HG02938 (cell line): ENCODE results near the gene RBM26.
A peak's percentile ranks its signal among the peaks of the same experiment; 100 is the strongest.

Source experiments
- ATAC-seq: cut with Tn5 transposase; IDR thresholded peaks from one replicate; pipeline ENCODE4 v1.9.1; 2021; ENCODE audit warnings: mild to moderate bottlenecking, moderate library complexity; ENCODE audit not compliant: unreplicated experiment

The RBM26 gene

DNA sequence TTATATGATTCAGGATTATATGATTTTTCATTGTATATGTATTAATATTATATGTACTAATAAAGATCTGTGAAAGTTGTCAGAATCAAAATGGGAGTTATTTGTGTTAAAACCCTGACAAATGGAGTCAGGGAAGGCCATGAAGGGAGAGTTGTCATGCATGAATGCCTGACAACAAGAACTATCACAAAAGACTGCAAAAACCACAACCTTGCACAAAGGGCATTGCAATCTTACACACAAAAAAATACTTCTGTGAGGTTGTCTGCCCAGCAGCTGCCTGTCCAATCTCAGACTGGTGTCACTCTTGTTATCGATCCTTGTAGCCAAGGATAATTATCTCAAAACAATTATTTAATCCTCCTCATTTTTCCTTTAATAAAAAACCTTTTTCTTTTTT, 21.2 kb upstream of the RBM26 start:
- ATAC-seq: no peak

DNA sequence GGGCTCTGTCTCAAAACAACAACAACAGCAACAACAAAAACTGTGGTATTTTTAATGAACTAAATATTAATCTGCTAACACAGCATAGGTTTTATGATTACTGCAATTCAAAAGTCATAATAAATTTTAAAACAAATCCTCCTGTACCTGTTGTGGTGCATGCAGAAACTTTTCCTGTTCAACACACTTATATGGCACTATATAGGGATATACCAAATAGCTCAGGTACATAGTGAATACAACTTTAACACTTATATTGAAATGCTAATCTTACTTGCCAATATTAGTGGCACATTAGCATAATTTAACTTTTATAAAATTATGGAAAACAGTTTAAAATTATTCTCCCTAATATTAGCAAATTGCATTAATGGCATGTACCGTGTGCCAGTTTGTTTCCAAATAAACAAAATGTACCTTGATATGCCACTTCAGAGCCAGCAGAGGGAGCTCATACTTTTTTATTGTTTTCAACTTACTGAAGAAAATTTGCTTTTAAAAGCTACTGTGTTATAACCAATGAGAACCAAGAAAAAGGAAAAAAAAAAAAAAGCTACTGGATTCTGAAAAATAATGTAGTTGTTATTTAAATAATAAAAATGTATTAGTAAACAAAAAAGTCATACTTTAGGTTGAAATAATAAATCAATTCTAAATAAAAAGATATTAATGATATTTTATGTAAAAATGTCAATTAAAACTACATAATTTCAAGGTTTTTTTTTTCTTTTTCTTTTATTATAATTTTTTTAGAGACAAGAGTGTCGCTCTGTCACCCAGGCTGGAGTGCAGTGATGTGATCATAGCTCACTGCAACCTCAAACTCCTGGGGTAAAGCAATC, 18.0 kb upstream of the RBM26 start:
- peak; percentile 88 for ATAC-seq

DNA sequence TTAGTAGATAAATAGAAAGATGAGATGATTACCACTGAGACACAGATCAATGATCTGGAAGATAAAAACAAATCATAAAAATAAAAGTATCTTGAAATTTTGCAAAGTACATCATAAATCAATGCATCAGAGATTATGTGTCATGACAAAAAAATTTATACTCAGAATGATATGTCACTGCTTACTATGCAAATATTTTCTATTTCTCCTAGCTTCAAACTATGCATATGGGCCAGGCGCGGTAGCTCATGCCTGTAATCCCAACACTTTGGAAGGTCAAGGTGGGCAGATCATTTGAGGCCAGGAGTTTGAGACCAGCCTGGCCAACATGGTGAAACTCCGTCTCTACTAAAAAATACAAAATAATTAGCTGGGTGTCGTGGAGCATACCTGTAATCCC, 17.3 kb upstream of the RBM26 start:
- ATAC-seq: no peak

DNA sequence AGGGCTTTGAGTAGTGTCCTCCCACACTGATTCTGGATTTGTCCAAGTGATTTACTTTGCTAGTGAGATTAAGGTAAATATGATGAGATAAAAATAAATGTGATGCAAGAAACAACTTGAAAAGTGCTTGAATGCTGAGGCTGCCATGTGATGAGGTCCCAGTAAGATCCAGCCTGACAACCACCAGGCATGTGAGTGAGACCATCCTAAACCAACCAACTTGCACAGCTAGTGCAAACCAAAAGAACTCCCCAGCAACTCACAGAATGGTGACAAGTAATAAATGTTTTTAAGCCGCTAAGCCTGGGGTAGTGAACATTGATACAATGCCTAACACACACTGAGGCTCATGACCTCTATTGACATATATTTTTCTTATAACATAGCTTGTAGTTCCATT, 13.3 kb upstream of the RBM26 start:
- no peak for ATAC-seq

DNA sequence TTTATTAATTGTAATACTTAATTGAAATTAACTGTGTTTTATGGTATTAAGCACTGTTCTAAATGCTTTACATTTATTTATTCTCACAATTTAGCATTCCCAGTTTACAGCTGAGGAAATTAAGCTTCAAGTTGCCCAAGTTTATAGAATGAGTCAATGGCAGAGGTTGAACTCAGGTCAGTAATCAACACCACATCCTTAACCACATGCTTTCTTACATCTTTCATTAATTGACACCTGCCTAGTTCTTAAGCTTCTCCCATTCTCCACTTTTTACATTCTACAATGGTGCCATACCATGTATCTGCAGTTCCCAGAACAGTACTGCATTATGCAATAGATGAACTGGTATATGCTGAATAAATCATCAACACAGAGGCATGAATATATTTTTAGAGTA, 11.7 kb upstream of the RBM26 start:
- ATAC-seq: no peak

DNA sequence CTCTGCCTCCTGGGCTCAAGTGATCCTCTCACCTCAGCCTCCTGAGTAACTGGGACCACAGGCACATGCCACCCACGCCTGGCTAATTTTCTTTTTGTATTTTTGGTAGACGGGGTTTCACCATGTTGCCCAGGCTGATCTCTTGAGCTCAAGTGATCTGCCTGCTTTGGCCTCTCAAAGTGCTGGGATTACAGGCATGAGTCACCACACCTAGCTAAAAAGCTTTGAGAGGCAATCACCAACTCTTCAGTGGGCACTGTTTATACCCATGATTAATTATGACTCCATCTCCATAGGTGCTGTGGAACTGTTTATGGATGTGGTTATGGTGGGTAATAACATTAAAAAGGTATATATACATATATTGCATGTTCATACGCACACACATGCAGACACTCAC, 7.5 kb upstream of the RBM26 start:
- no peak for ATAC-seq

DNA sequence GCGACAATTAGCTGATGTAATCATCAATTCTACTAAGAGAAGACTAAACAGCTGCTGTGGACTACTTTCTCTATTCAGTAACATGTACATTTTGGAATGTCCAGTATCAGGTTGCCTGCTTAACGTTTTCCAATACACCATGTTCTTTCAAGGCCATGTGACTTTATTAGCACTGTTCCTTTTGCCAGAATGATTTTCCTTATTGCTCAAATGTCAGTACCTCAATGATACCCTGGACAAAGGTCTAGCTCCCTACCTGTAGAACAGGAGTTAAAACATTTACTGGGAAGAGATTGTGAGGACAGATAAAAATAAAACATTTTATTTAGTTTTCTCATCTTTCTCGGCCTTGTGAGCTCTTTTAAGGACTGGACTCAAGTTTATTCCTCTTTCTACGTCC, 3.8 kb upstream of the RBM26 start:
- no peak for ATAC-seq

DNA sequence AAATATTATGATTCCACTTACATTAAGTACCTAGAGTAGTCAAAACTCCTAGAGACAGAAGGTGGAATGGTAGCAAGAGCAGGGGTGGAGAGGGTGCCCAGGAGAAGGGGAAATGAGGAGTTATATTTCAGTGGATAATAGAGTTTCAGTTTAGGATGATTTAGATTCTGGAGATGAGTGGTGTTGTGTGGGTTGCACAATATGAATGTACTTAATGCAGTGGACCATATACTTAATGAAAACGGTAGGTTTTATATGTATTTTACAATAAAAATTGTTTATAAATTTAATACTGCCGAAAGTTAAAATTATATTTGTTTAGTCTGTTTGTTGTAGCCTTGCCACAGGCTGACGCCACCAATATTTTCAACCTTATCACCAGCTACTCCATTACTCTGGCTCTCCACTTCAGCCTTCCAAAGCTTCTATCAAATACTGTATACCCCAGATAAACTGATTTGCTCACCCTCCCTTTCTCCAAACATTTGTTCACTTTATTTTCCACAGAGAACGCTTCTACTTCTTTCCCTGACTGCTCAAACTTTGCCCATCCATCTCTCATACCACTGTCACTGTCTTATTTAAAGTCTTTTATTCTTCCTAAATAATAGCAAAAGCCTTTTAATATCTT, 1.4 kb upstream of the RBM26 start:
- no peak for ATAC-seq

DNA sequence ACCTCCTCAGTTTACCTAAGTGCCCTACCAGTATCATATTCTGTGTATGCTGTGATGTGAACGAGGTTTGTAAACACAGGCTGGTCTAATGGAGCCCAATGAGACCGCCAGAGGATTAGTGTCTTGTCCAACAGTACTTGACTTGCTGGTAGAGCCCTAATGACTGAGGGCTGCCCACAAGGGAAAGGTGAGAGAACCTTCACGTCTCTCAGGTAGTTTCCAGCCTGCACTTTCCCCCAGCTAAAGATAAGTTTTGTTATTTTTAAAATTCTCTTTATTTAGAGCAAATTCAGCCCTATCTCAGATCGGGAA, 498 bp upstream of the RBM26 start:
- ATAC-seq: peak; percentile 27

DNA sequence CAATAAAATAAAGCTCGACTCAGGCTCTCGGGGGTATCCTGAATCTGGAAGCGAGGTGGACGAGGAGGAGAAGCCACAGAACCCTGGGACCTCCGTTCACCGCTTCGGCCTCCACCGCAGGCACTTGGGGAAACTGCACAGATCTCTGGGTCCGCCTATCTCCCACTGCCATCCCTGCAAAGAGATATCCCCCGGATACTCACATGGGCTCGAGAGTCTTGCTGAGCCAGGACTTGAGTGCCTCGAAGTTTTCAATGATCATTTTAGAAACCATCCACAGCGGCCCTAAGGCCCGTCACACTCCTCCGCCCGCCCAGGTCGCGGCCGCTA, 589 bp downstream of the RBM26 start:
- ATAC-seq: peak; percentile 37

DNA sequence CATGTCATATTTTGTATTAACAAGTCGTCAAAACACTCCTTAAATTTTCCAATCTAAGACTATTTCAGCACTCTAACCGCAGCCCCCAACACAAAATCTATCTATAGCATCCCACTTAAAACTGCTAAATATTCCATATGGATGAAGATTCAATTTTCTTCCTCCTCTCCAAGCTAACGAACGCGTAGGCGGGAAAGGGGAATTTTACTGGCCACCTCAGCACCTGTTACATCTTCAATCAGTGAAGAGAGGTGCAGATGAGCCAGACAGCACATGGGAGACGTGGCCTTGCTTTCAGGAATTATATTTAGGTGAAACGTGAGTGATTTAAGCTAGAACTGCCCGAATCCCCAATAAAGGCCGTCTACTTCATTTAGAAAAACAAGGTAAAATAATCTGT, 1.1 kb downstream of the RBM26 start:
- no peak for ATAC-seq

DNA sequence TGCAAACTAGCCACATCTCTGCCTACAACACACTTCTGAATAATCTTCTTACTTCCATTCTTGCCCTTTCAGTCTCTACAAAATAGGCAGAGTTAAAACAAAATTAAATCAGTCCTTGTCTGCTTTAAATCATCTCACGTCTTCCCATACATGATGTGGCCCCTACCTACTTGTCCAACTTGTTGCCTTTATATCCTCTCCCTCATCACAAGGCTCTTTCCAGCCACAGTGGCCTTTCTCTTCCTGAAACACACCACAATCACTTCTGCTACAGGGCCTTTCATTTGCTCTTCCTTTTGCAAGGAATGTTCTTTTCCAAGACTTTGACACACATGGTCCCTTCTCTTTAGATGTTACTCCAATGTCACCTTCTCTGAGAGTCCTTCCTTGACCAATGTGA, 1.7 kb downstream of the RBM26 start:
- ATAC-seq: no peak

DNA sequence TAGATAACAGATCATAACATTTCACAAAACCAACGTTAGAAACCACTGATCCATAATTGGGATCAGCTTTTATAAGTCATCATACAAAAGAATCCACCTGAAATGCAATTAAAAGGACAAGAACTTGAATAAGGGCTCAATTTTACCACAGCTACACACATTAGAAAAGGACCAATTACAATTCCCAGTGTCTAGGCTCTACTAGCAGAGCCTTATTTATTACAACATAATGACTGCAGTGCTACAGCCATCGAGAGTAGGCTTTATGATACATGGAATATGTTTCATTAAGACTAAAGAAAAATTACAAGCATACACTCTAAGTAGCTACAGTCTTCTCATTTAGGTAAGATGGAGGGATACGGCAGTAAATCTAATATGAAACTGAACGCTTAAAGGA, 2.9 kb downstream of the RBM26 start:
- ATAC-seq: no peak

DNA sequence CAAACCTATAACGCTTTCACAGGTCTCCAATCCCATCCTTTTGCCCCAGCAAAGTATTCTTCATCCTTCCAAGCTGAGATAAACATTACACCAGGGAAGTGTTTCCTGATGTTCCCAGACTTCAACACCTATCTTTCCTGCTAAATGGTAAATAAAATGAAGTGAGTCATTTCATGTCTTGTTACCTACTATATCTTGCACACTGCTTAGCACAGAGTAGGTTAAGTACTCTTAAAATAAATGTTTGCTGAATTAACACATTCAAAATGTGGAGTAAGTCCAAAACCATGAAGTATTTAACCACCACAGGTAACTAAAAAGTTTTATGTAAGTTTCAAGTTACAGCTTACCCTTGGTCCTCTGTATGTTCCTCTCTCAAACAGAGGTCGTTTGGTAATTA, 3.4 kb downstream of the RBM26 start:
- ATAC-seq: no peak

DNA sequence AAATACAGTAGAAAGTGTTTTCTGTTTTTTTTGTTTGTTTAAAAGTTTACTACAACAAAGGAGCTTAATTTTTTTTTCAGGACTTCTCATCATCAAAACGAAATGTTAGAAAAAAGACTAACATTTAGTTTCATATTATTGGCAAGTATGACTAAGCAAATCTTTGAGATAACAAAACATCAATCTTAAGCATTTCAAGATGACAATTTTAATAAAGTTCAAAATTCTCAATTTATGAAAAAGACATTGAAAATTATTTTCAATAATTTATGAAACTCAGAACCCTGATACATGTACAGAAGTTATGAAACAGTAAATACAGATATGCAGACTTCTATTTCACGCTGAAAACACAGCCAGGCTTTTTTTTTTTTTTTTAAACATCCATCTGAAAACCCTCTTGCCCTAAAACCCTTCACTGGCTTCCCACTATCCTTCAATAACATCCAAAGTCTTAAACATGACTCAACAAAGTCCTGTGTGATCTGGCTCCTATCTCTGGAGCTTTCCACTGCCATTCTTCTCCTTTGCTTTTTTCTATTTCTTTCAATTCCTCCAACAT, 3.9 kb downstream of the RBM26 start:
- ATAC-seq: no peak

DNA sequence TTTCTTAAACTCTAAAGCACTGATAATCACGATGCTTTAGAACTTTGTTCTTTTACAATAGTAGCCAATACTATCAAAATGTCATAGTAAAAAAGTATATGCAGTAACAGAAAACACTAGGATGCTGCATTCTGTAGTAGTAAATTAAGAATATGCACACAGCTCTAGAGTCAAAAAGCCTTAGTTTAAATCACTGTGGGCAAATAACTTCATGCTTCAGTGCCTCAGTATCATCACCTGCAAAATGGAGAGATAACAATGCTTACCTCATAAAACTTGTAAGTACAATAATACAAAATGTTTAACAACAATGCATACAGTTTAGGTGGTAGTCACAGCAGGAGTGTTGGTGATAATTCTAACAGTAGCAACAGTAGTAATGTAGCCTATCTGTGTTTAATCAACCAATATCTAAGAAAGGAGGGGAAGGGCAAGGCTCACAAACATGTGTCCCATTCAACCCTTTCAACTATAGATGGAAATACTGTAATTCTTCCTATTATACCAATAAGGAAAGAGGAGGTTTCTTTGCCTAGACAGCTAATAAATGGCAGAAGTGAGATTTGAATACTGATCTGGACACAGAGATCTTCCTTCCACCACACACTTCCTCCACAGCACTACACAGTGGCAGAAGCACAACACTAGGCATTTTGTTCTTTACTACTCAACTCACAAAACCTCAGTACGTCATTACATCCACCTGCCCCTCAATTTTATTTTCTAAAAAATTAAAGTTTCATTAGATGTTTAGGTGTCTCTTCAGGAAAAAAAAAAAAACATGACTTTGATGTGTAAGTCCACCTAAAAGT, 4.6 kb downstream of the RBM26 start:
- peak; percentile 36 for ATAC-seq

DNA sequence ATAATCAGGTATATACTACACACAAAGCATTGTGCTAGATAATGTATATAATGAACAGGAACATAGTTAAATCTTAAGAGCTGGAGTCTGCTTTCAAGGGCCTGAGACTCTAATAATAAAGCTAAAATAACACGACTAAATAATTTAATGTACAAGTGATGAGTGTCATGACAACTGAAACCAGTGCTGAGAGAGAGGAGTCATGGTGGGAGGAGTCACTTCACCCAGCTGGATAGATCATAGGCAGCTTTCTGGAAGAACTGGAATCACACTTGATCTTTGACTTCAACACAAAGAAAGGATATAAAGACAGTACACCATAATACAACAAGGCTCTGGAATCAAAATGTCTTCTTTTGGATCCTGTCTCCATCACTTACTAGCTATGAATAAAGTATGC, 7.1 kb downstream of the RBM26 start:
- no peak for ATAC-seq

DNA sequence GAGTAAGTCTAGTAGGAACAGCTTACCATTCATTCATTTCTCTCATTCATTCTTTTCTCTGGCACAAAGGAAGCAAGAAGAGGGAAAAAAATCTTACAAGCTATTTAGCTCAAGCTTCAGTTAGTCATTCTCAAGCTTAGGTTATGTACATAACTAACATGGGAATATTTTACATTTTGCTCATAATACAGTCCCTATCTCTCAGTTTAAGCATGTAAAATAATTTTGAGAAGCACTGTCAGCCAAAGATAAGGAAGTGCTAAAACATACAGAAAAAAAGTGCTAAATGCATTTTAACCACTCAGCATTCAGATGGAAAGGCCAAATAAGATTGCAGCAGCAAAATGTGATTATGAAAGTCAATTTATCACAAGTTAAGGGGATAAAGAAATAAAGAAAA, 7.9 kb downstream of the RBM26 start:
- no peak for ATAC-seq

DNA sequence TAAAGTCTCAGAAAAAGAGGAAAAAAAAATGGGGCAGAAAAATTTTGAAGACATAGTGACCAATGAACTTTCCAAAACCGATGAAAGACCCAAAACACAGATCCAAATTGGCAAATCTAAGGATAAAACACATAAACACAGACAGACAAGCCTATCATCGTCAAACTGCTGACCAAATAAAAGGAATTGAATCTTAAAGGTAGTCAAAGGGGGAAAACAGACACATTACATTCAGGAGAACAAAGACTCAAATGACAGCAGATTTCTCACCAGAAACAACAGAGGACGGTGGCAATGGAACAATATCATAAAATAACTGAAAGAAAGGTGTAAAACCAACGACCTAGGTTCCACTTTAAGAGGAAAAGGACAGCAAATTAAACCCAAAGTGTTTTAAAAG, 10.2 kb downstream of the RBM26 start:
- ATAC-seq: no peak

DNA sequence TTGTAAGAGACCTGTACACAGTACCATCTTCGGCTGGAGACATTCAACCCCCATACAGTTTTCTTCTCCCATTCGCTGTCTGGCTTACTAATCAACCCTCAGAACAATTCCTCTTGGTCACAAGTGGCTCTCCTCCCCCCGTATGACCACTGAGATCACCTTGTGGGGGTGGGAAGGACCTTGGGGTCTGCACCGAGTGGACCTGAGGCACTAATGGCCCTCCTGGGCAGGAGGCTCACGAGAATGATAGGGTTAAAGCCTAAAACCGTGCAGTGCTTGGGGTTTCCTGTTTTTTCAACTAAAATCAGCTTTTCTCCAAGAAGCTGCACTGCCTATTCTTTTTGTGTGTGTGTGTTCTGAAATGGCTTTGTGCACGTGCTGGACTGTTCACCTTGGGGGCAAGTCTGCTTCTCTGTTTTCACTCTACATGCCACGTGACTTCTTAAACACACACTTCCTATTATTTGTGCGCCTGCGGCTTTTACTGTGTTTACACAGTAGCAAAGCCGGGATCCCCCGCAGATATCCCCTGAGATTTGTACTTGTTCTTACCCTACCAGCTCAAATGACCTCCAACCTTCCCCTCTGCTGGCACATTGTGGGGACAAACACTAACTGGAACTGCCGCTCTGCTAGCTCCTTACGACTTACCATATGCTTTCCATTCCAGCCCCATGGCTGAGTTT, 12.3 kb downstream of the RBM26 start:
- peak; percentile 59 for ATAC-seq

DNA sequence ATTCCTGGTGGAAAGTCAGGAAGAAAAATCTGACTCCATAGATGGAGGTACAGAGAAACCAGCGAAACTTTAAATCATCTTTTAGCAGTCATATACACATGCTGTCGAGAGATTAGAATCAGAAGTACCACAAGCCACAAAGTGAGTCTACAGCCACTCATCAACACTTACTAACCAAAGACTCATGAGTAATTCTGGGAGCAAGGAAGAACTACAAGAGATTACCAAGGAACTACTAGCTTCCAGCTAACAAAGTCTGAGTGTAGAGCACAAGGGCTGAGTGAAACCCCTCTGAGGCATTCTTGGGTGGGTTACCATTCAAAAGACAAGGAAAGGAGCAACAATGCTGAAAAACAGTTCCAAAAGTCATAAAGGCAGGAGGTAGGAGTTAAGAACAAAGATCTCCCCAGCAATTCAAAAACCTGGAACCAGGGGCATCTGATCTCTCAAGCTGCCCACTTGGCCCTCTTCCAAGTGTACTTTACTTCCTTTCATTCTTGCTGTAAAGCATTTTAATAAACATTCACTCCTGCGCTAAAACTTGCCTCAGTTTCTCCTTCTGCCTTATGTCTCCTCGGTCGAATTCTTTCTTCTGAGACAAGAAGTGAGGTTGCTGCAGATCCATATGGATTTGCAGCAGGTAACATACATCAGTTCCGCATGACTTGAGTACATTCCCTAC, 13.0 kb downstream of the RBM26 start:
- ATAC-seq: peak; percentile 54
